Activated CD8-positive, alpha-beta memory T cell treated with anti-CD3 and anti-CD28 coated beads, Interleukin-2, amount 10 ng/mL, durations not matched to agents 7 days and 5 days (primary cell): ENCODE data around the gene CALR3. TPM values are rescaled to one million over a fixed set of nuclear protein-coding genes. Genes with fewer than 3 reads are reported as not detected.
A peak's percentile ranks its signal among the peaks of the same experiment; 100 is the strongest.
"Not testable (repeated sequence)": the region's sequence is repeated elsewhere in the genome, so short reads cannot be mapped to it uniquely, and the experiment has no call there.

ENCODE experiments used
- ATAC-seq: fragments of 150-1000 bp; cut with Tn5 transposase; one replicate; pipeline ENCODE4 v1.10.0; 2021; ENCODE audit warnings: moderate library complexity
- CTCF ChIA-PET: fragments of 350-600 bp; sonication (Branson Sonifier 250); formaldehyde crosslinking; loops from one replicate; lab custom pipeline; 2021; ENCODE audit warnings: antibody characterized with exemption; lab: Charles Lee
- DNase-seq: peaks from one replicate; pipeline ENCODE4 v3.0.0-alpha.2; 2020
- H3K27ac Mint-ChIP-seq: one replicate; pipeline ENCODE4 v1.8.0; 2021; ENCODE audit warnings: mild to moderate bottlenecking, mixed read lengths
- H3K27me3 Mint-ChIP-seq: one replicate; pipeline ENCODE4 v1.8.0; 2021; ENCODE audit warnings: mixed read lengths
- H3K36me3 Mint-ChIP-seq: one replicate; pipeline ENCODE4 v1.8.0; 2021; ENCODE audit warnings: mild to moderate bottlenecking, mixed read lengths
- H3K4me1 Mint-ChIP-seq: one replicate; pipeline ENCODE4 v1.8.0; 2021; ENCODE audit warnings: mixed read lengths
- H3K4me3 Mint-ChIP-seq: one replicate; pipeline ENCODE4 v1.8.0; 2021; ENCODE audit warnings: mild to moderate bottlenecking, moderate library complexity, mixed read lengths
- H3K9me3 Mint-ChIP-seq: one replicate; pipeline ENCODE4 v1.8.0; 2022; ENCODE audit warnings: low read depth, mixed read lengths
- total RNA-seq, 2 experiments: library from RNA; stranded (reverse); gene quantifications; one replicate each; pipeline ENCODE4 v1.2.3, GENCODE V29; 2021

The CALR3 gene
- total RNA-seq, result not detected

- CTCF ChIA-PET, result interaction anchor here (0.6 kb wide), 1 partner anchor 585 kb away, joined by 6 read pairs; no protein-coding TSS in a partner anchor
- ATAC-seq, result peak; percentile 99
- H3K27ac Mint-ChIP-seq, result peak within 1 kb of the TSS; percentile 74
- H3K36me3 Mint-ChIP-seq, result no peaks in the 10 kb centered on the region
- peak within 1 kb of the TSS; percentile 80 for H3K4me3 Mint-ChIP-seq
- peaks cover 18% of the 10 kb centered on the region for H3K4me1 Mint-ChIP-seq
- peak; percentile 99 for DNase-seq
- no peaks in the 10 kb centered on the region for H3K9me3 Mint-ChIP-seq
- no peaks in the 10 kb centered on the region for H3K27me3 Mint-ChIP-seq
Measured at GRCh38 chr19:16495982-16496612, at the start of gene CALR3, which contains the start of gene C19orf44. TSS of gene CALR3 (minus strand) at chr19:16496167. CDS start at chr19:16496129, 38 bp downstream. TSS of gene C19orf44 (plus strand) at chr19:16496394. CDS start at chr19:16500793, 4,399 bp downstream.

- ATAC-seq (no peak), DNase-seq (no peak)
- H3K27ac Mint-ChIP-seq, result peak overlapping the region; percentile 63
- H3K36me3 Mint-ChIP-seq, result peaks cover 17% of the 10 kb centered on the region
- no peaks in the 10 kb centered on the region for H3K9me3 Mint-ChIP-seq
- CTCF ChIA-PET, result no interaction called here
- peak overlapping the region; percentile 20 for H3K4me3 Mint-ChIP-seq
- no peaks in the 10 kb centered on the region for H3K27me3 Mint-ChIP-seq
- peaks cover 53% of the 10 kb centered on the region for H3K4me1 Mint-ChIP-seq
Measured at GRCh38 chr19:16544473-16545231, 48.7 kb upstream of the CALR3 start.

GRCh38 chr19:16543734-16544133, 47.8 kb upstream of the CALR3 start:
- H3K4me1 Mint-ChIP-seq, result peaks cover 53% of the 10 kb centered on the region
- peaks cover 24% of the 10 kb centered on the region for H3K36me3 Mint-ChIP-seq
- CTCF ChIA-PET, result interaction anchor here (1.0 to 1.4 kb wide), 2 partner anchors 84 to 102 kb away, joined by 4 to 5 read pairs; partner anchors contain the start of gene MED26
- not testable (repeated sequence) for H3K9me3 Mint-ChIP-seq, ATAC-seq, H3K27me3 Mint-ChIP-seq, DNase-seq
- H3K4me3 Mint-ChIP-seq, result peak overlapping the region; percentile 81
- peak overlapping the region; percentile 90 for H3K27ac Mint-ChIP-seq

- Mint-ChIP-seq H3K27me3 (no peaks in the 10 kb centered on the region), H3K36me3 (peaks cover 30% of the 10 kb centered on the region), H3K4me3 (peak overlapping the region; percentile 81), H3K4me1 (peaks cover 53% of the 10 kb centered on the region), H3K27ac (peak overlapping the region; percentile 90), H3K9me3 (no peaks in the 10 kb centered on the region)
- DNase-seq (no peak), ATAC-seq (no peak)
- CTCF ChIA-PET, result interaction anchor here (0.8 to 1.4 kb wide), 4 partner anchors 85 to 119 kb away, joined by 3 to 5 read pairs (median 4); partner anchors contain the start of genes MED26 and SMIM7
Measured at GRCh38 chr19:16542910-16543472, 47.0 kb upstream of the CALR3 start.

GRCh38 chr19:16542045-16542909, 46.3 kb upstream of the CALR3 start, which contains the start of gene CHERP:
TSS of gene CHERP (minus strand) at chr19:16542437. CDS start at chr19:16542378, 59 bp downstream.
- H3K4me1 Mint-ChIP-seq, result peaks cover 53% of the 10 kb centered on the region
- H3K9me3 Mint-ChIP-seq, result no peaks in the 10 kb centered on the region
- peak within 1 kb of the TSS; percentile 81 for H3K4me3 Mint-ChIP-seq
- DNase-seq (peak; percentile 96), ATAC-seq (peak; percentile 87)
- peaks cover 32% of the 10 kb centered on the region for H3K36me3 Mint-ChIP-seq
- peak within 1 kb of the TSS; percentile 90 for H3K27ac Mint-ChIP-seq
- CTCF ChIA-PET, result interaction anchor here (0.8 to 1.4 kb wide), 7 partner anchors 45 to 131 kb away, joined by 3 to 5 read pairs (median 3); partner anchors contain the start of genes MED26 and SMIM7
- H3K27me3 Mint-ChIP-seq, result no peaks in the 10 kb centered on the region

GRCh38 chr19:16541526-16542044, 45.6 kb upstream of the CALR3 start:
- peak overlapping the region; percentile 81 for H3K4me3 Mint-ChIP-seq
- CTCF ChIA-PET, result interaction anchor here (0.9 to 1.2 kb wide), 4 partner anchors 33 to 131 kb away, joined by 3 read pairs; no protein-coding TSS in a partner anchor
- H3K27me3 Mint-ChIP-seq, result no peaks in the 10 kb centered on the region
- H3K36me3 Mint-ChIP-seq, result peaks cover 35% of the 10 kb centered on the region
- peaks cover 51% of the 10 kb centered on the region for H3K4me1 Mint-ChIP-seq
- H3K27ac Mint-ChIP-seq, result peak overlapping the region; percentile 73
- DNase-seq, result peak; percentile 54
- H3K9me3 Mint-ChIP-seq, result no peaks in the 10 kb centered on the region
- ATAC-seq, result peak; percentile 5

- ATAC-seq (no peak), DNase-seq (no peak)
- Mint-ChIP-seq H3K27ac (no peak overlapping the region), H3K27me3 (no peaks in the 10 kb centered on the region), H3K4me3 (peak overlapping the region; percentile 81), H3K9me3 (no peaks in the 10 kb centered on the region), H3K36me3 (peaks cover 39% of the 10 kb centered on the region), H3K4me1 (peaks cover 49% of the 10 kb centered on the region)
- CTCF ChIA-PET, result interaction anchor here (0.6 to 1.2 kb wide), 5 partner anchors 34 to 741 kb away, joined by 3 to 4 read pairs (median 3); partner anchors contain the start of gene ANKLE1
Measured at GRCh38 chr19:16540948-16541347, 45.0 kb upstream of the CALR3 start.

- Mint-ChIP-seq H3K4me3 (no peak overlapping the region), H3K27me3 (no peaks in the 10 kb centered on the region), H3K36me3 (peaks cover 49% of the 10 kb centered on the region), H3K4me1 (peaks cover 28% of the 10 kb centered on the region), H3K27ac (no peak overlapping the region), H3K9me3 (no peaks in the 10 kb centered on the region)
- DNase-seq (no peak), ATAC-seq (no peak)
- CTCF ChIA-PET, result interaction anchor here (0.6 kb wide), 1 partner anchor 392 kb away, joined by 3 read pairs; no protein-coding TSS in a partner anchor
Measured at GRCh38 chr19:16537111-16537510, 41.1 kb upstream of the CALR3 start.

- DNase-seq (no peak), ATAC-seq (no peak)
- no peaks in the 10 kb centered on the region for H3K27me3 Mint-ChIP-seq
- H3K36me3 Mint-ChIP-seq, result peaks cover 53% of the 10 kb centered on the region
- peaks cover 24% of the 10 kb centered on the region for H3K4me1 Mint-ChIP-seq
- no peaks in the 10 kb centered on the region for H3K9me3 Mint-ChIP-seq
- CTCF ChIA-PET, result no interaction called here
- H3K27ac Mint-ChIP-seq, result no peak overlapping the region
- no peak overlapping the region for H3K4me3 Mint-ChIP-seq
Measured at GRCh38 chr19:16536130-16536529, 40.2 kb upstream of the CALR3 start.

GRCh38 chr19:16535381-16535780, 39.4 kb upstream of the CALR3 start:
- H3K27ac Mint-ChIP-seq, result no peak overlapping the region
- CTCF ChIA-PET, result no interaction called here
- ATAC-seq, result no peak

GRCh38 chr19:16532440-16533234, 36.7 kb upstream of the CALR3 start:
- CTCF ChIA-PET, result no interaction called here
- Mint-ChIP-seq H3K4me3 (no peak overlapping the region), H3K27me3 (no peaks in the 10 kb centered on the region), H3K4me1 (peaks cover 1% of the 10 kb centered on the region), H3K36me3 (peaks cover 51% of the 10 kb centered on the region), H3K9me3 (no peaks in the 10 kb centered on the region), H3K27ac (no peak overlapping the region)
- ATAC-seq (no peak), DNase-seq (no peak)

More at GRCh38 chr19:16535381-16535780, 39.4 kb upstream of the CALR3 start:
- Mint-ChIP-seq H3K27me3 (no peaks in the 10 kb centered on the region), H3K36me3 (peaks cover 54% of the 10 kb centered on the region), H3K4me1 (peaks cover 17% of the 10 kb centered on the region), H3K9me3 (no peaks in the 10 kb centered on the region), H3K4me3 (no peak overlapping the region)
- no peak for DNase-seq

GRCh38 chr19:16531380-16531669, 35.4 kb upstream of the CALR3 start:
- Mint-ChIP-seq H3K4me3 (no peak overlapping the region), H3K9me3 (no peaks in the 10 kb centered on the region), H3K27me3 (no peaks in the 10 kb centered on the region), H3K4me1 (no peaks in the 10 kb centered on the region), H3K36me3 (peaks cover 49% of the 10 kb centered on the region), H3K27ac (no peak overlapping the region)
- CTCF ChIA-PET, result no interaction called here
- no peak for ATAC-seq
- no peak for DNase-seq
